Activated T-cell treated with anti-CD3 and anti-CD28 coated beads, Interleukin-2, amount 50 U/mL, for 72 hours (primary cell): ENCODE data around the gene THEM5. TPM values are rescaled to one million over a fixed set of nuclear protein-coding genes. Genes with fewer than 3 reads are reported as not detected.
A peak's percentile ranks its signal among the peaks of the same experiment; 100 is the strongest.

Experiments used
- ATAC-seq, 2 donors: fragments of 150-1000 bp; cut with Tn5 transposase; replicated peaks in 1 of 2; 2 replicates each; pipeline ENCODE4 v1.10.0; 2021; ENCODE audit warnings: moderate library complexity in 2 of 2, mild to moderate bottlenecking in 1 of 2
- DNase-seq, 2 donors: peaks; one replicate each; pipeline ENCODE4 v3.0.0; 2021 to 2022; ENCODE audit warnings: mixed read lengths in 1 of 2
- H3K27ac Mint-ChIP-seq: one replicate; pipeline ENCODE4 v1.8.0; 2022; ENCODE audit warnings: mild to moderate bottlenecking, moderate library complexity, mixed read lengths
- H3K27me3 Mint-ChIP-seq: one replicate; pipeline ENCODE4 v1.8.0; 2022; ENCODE audit warnings: low read depth, mixed read lengths
- H3K36me3 Mint-ChIP-seq, 2 donors: one replicate each; pipeline ENCODE4 v1.8.0; 2022; ENCODE audit warnings: mixed read lengths in 2 of 2, mild to moderate bottlenecking in 1 of 2; ENCODE audit not compliant: insufficient read depth in 2 of 2
- H3K4me1 Mint-ChIP-seq: one replicate; pipeline ENCODE4 v1.8.0; 2022; ENCODE audit warnings: low read depth, mixed read lengths
- H3K4me3 Mint-ChIP-seq, 2 donors: one replicate each; pipeline ENCODE4 v1.8.0; 2022; ENCODE audit warnings: mild to moderate bottlenecking in 2 of 2, mixed read lengths in 2 of 2, moderate library complexity in 2 of 2
- H3K9me3 Mint-ChIP-seq, 2 donors: one replicate each; pipeline ENCODE4 v1.8.0; 2022; ENCODE audit warnings: mixed read lengths in 2 of 2
- total RNA-seq, 2 donors: library from RNA; stranded (reverse); gene quantifications; one replicate each; pipeline ENCODE4 v1.2.3, GENCODE V29; 2022

The THEM5 gene
- total RNA-seq, 2 donors from 2014 or later = 0.25 TPM; not detected in 1

DNA sequence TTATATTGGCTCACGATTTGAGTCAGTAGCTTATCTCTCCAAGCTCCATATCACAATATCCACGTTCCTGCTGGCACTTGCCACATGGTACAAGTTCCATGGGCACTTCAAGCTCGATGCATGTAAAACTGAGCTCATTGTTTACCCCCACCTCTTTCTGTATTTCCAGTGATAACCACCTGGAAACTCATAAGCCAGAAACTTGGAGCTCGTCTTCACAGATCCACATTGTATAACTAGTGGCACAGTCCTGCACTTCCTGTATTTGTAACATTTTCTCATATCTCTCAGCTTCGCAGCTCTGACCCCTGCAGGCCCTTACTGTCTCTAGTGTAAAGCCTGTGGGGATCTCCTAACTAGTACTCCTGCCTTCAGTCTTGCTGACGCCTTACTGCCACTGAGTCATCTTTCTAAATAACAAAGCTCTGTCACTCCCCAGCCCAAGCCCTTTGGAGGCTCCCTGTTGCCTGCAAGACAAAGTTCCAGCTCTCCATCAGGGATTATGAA lies 7.4 kb downstream of the THEM5 start:
- peak; percentile 78 to 83 for ATAC-seq
- Mint-ChIP-seq H3K9me3 (no peaks in the 10 kb centered on the region), H3K4me3 (peak overlapping the region; percentile 63 to 65), H3K4me1 (peaks cover 38% of the 10 kb centered on the region), H3K27ac (peak overlapping the region; percentile 88), H3K27me3 (no peaks in the 10 kb centered on the region), H3K36me3 (peaks cover 9 to 17% of the 10 kb centered on the region in 2 donors)
- peak; percentile 60 to 67 for DNase-seq

DNA sequence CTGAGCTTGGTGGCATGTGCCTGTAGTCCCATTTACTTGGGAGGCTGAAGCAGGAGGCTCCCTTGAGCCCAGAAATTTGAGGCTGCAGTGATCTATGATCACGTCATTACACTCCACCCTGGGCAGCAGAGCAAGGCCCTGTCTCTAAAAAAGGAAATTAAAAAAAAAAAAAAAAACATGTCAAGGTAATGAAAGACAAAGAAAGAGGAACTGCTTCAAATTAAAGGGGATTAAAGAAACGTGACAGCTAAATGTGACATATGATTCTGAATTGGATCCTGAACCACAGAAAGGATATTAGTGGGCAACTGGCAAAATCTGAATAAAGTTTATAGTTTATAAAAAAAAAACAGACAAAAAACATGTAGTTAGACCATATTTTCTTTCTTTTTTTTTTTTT lies 10.1 kb downstream of the THEM5 start:
- H3K36me3 Mint-ChIP-seq = peaks cover 9 to 12% of the 10 kb centered on the region in 2 donors
- DNase-seq (no peak), ATAC-seq (no peak)
- H3K4me1 Mint-ChIP-seq = peaks cover 42% of the 10 kb centered on the region
- no peaks in the 10 kb centered on the region for H3K9me3 Mint-ChIP-seq
- H3K27me3 Mint-ChIP-seq = no peaks in the 10 kb centered on the region
- H3K27ac Mint-ChIP-seq = no peak overlapping the region
- H3K4me3 Mint-ChIP-seq = no peak overlapping the region

DNA sequence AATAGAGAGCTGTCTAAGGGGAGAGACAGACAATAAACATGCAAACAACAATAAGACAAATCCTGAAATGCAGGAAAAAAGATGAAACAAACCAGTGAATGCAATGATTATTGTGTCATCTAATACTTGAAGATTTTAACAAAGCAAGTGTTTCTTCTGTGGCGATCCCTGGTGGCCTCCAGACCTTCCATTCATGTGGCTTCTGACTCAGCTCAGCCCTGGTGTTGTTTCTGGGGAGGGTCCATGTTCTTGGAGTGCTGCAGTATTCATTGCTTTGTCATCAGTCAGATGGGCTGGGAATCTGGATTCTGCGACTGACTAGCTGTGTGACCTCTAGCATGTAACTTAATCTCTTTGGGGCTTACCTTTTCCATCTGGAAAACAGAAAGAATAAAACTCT lies 12.4 kb downstream of the THEM5 start:
- H3K4me1 Mint-ChIP-seq = peaks cover 41% of the 10 kb centered on the region
- peak overlapping the region; percentile 88 to 97 for H3K4me3 Mint-ChIP-seq
- DNase-seq (no peak), ATAC-seq (no peak)
- H3K9me3 Mint-ChIP-seq = no peaks in the 10 kb centered on the region
- H3K27ac Mint-ChIP-seq = peak overlapping the region; percentile 80
- H3K36me3 Mint-ChIP-seq = peaks cover 7 to 10% of the 10 kb centered on the region in 2 donors
- H3K27me3 Mint-ChIP-seq = no peaks in the 10 kb centered on the region

DNA sequence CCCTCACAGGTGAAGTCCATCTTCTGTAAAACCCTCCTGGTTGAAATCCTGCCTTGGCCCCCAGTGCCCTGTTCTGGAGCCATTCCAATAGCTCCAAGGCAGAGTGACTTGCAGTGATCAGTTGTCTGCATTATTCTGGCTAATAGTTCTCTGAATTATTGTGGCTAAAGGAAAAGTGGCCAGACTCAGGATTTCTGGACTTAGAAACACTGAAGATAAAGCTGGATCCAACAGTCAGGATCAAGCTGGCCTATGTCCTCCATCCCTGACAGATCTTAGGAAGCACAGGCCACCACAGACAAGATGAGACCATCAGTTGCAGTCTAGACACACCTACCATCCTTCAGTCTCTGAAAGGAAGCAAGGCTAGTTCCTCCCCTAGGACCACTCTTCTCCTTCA lies 13.1 kb downstream of the THEM5 start:
- no peaks in the 10 kb centered on the region for H3K9me3 Mint-ChIP-seq
- no peaks in the 10 kb centered on the region for H3K27me3 Mint-ChIP-seq
- ATAC-seq (no peak), DNase-seq (no peak)
- H3K36me3 Mint-ChIP-seq = peaks cover 4 to 8% of the 10 kb centered on the region in 2 donors
- peaks cover 35% of the 10 kb centered on the region for H3K4me1 Mint-ChIP-seq
- H3K4me3 Mint-ChIP-seq = peak overlapping the region; percentile 88 to 97
- peak overlapping the region; percentile 80 for H3K27ac Mint-ChIP-seq

DNA sequence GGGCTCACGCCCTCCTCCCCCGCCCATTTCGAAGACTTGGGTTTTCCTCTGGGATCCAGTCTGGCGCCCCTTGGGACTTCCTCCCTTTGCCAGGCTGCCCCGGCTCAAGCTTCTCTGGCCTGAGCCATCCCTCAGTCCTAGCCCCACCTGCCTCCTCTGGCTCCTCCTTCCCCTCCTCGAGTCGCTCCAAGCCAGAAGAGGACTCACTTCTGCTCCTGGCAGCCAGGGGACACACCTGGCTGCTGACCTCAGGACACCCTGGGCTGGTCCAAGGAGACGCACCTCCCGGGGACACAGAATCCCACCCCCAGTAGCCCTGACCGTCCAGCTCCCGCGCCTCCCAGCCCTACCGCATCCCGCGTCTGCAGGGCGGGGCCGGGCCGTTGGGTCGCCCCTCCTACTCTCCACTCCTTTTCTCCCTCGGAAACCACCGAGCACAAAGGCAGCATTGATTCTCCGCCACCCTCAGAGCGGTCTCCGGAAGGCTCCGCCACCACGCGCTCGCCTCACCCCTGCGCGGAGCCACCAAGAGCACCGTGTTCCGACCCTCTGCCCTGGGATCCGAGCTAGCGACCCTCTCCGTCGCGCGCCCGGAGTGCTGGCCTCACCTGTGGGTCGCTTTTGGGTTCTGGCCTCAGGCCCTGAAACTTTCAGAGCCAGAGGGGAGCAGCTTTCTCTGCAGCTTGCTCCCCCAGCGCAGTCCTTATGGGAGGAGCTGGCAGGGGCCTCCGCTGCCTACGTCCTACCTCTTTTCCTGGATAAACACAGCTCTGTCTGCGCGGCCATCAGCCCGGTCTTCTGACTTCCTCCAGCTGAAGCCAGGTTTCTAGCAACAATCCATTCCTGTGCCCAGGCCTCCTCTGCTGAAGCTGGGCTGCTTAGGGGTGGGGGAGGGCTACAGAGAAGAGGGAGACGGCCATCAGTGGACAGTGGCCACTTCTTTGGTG lies 13.8 kb downstream of the THEM5 start, which contains the start of gene C2CD4D:
Gene C2CD4D (minus strand): TSS at position 364 of the 947 bp plus-strand sequence. CDS start 831 bp downstream, outside the sequence.
- H3K9me3 Mint-ChIP-seq = no peaks in the 10 kb centered on the region
- peaks cover 37% of the 10 kb centered on the region for H3K4me1 Mint-ChIP-seq
- H3K27ac Mint-ChIP-seq = peak within 1 kb of the TSS; percentile 80
- H3K27me3 Mint-ChIP-seq = no peaks in the 10 kb centered on the region
- DNase-seq (peak; percentile 78 to 84), ATAC-seq (peak; percentile 74 to 77)
- peak within 1 kb of the TSS; percentile 88 to 97 for H3K4me3 Mint-ChIP-seq
- peaks cover 4 to 6% of the 10 kb centered on the region in 2 donors for H3K36me3 Mint-ChIP-seq

DNA sequence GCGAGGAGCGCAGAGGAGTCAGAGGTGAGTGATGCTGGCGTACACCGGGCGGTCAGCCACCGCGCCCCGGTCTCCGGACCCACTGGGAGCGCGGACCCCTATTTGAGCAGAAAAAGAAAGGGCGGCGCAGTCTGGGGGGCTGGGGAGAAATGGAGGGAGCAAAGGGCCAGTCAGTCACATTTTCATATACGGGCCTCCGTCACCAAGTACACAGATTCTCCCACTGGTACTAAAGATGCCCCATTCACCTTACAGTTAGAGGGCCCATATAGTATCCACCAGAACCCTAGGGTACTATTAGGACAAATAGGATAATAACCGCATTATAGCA lies 14.5 kb downstream of the THEM5 start:
- Mint-ChIP-seq H3K36me3 (peaks cover 4 to 5% of the 10 kb centered on the region in 2 donors), H3K9me3 (no peaks in the 10 kb centered on the region), H3K4me1 (peaks cover 44% of the 10 kb centered on the region), H3K27me3 (no peaks in the 10 kb centered on the region), H3K4me3 (peak overlapping the region; percentile 88 to 97), H3K27ac (peak overlapping the region; percentile 77)
- ATAC-seq = no peak
- DNase-seq = no peak

DNA sequence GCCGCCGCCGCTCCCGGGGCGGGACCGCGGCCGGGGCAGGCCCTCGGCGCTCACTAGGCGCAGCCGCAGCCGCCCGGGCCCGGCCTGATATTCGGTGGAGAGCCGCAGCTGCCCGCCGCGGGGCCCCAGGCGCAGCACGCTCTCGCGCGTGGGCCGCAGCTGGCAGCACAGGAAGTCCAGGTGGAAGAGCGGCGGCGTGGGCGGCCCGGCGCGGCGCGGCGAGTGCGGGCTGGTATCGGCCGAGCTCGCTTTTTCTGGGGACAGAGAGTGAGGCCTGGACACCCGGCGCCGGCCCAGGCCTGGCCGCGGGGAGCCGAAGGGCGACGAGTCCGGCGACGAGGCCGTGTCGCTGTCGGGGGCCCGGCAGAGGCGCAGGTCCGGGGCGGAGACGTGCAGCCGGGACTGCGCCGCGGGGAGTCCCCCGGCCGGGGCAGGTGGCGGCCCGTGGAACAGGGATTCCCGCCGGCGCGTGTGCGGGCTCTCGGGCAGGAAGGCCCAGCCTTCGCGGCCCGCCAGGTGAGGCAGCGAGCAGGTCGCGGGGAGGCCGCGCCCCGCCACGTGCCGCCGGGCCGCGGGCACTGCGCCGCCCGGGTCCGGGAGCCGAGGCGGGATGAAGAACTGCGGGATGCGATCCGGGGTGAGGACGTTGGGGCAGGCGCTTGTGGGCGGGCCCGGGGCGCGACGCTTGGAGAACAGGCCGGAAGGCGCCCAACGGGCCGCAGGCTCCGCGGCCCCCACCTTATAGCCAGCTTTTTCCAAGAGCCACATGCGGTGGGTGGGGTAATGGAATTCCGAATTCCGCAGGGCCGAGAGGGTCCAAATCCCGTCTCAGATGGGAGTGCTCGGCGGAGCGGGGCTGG lies 15.1 kb downstream of the THEM5 start:
- peak; percentile 41 to 42 for ATAC-seq
- no peaks in the 10 kb centered on the region for H3K27me3 Mint-ChIP-seq
- H3K27ac Mint-ChIP-seq = peak overlapping the region; percentile 77
- H3K4me3 Mint-ChIP-seq = peak overlapping the region; percentile 97 to 98
- DNase-seq = peak; percentile 69 to 74
- peaks cover 50% of the 10 kb centered on the region for H3K4me1 Mint-ChIP-seq
- peaks cover 4 to 5% of the 10 kb centered on the region in 2 donors for H3K36me3 Mint-ChIP-seq
- H3K9me3 Mint-ChIP-seq = no peaks in the 10 kb centered on the region

DNA sequence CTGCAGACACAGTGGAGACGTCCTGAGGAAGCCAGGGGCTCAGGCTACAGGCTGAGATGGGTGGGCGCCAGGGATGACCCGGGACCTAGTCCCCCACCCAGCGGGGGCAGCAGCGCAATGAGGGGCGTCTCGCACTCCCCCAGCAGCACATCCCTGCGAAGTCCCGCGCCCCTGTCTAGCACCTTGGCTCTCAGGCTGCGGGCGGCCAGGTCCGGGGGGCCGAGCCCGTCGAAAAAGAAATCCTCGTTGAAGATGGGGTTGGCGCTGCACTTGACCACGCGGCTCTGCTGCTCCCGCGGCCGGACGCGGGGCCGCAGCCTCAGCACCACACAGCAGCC lies 15.7 kb downstream of the THEM5 start:
- DNase-seq = no peak

DNA sequence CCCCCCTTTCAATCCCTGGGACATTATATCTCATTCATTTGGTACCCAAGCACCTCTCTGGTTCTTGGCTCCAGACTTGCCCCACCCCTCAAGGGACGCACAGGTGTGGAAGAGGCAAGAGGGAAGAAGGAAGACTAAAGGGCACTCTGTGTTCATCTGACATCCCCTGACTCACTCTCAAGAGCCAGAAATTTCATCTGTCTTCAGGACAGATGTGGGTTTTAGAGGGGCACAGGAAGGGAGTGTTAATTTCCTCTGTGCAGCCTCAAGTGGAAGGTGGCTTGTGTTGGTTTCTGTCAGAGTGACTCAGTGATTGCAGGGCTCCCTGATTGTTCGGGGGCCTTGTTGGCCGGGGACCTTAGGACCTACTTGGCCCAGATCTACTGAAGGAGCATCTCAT lies 16.3 kb downstream of the THEM5 start:
- peak overlapping the region; percentile 96 for H3K27ac Mint-ChIP-seq
- no peaks in the 10 kb centered on the region for H3K27me3 Mint-ChIP-seq
- DNase-seq (peak in 1 of 2 donors; percentile 54), ATAC-seq (peak; percentile 36 to 54)
- peaks cover 63% of the 10 kb centered on the region for H3K4me1 Mint-ChIP-seq
- peak overlapping the region; percentile 97 to 98 for H3K4me3 Mint-ChIP-seq
- H3K36me3 Mint-ChIP-seq = peaks cover 4 to 5% of the 10 kb centered on the region in 2 donors
- H3K9me3 Mint-ChIP-seq = no peaks in the 10 kb centered on the region

More for the DNA sequence above, 15.7 kb downstream of the THEM5 start:
- H3K36me3 Mint-ChIP-seq = peaks cover 4 to 5% of the 10 kb centered on the region in 2 donors
- ATAC-seq = peak in 1 of 2 donors; percentile 0
- no peaks in the 10 kb centered on the region for H3K27me3 Mint-ChIP-seq
- no peaks in the 10 kb centered on the region for H3K9me3 Mint-ChIP-seq
- peak overlapping the region; percentile 96 for H3K27ac Mint-ChIP-seq
- peaks cover 56% of the 10 kb centered on the region for H3K4me1 Mint-ChIP-seq
- H3K4me3 Mint-ChIP-seq = peak overlapping the region; percentile 97 to 98

DNA sequence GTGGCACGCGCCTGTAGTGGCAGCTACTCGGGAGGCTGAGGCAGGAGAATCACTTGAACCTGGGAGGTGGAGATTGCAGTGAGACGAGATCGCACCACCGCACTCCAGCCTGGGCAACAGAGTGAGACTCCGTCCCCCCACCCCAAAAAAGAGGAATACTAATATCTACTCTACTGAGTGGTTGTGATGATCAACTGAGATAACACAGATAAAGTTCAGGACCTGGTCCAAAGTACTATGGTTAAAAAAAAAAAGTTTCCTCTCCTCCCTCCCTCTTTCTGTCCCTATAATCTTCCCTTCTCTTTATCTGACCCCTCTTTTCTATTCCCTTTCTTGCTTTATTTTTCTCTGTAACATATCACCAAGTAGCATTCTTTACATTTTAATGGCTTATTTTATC lies 17.9 kb downstream of the THEM5 start:
- H3K27ac Mint-ChIP-seq = no peak overlapping the region

DNA sequence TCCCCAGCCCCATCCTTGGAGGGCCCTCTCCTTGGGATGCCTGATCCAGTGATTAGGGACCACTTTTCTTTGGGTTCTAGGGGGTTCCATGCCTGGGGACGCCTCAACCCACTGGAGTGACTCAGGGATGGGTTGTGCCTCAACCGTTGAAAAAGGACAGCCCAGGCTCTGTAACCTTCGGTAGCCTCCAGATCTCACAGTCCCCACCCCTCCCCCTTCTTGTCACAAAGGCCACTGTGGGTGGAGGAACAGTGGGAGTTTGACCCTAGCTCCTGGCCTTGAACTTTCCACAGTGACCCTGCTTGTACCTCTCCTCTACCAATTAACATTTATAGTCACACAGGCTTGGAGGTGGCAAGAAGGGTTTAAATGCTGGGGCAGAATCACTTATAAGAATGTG lies 19.3 kb downstream of the THEM5 start:
- no peak for ATAC-seq
- no peaks in the 10 kb centered on the region for H3K9me3 Mint-ChIP-seq
- peaks cover 74% of the 10 kb centered on the region for H3K4me1 Mint-ChIP-seq
- H3K4me3 Mint-ChIP-seq = no peak overlapping the region
- H3K27ac Mint-ChIP-seq = no peak overlapping the region
- no peaks in the 10 kb centered on the region for H3K36me3 Mint-ChIP-seq
- DNase-seq = no peak
- no peaks in the 10 kb centered on the region for H3K27me3 Mint-ChIP-seq

More for the DNA sequence above, 17.9 kb downstream of the THEM5 start:
- ATAC-seq (no peak), DNase-seq (no peak)
- Mint-ChIP-seq H3K36me3 (peaks cover under 1 to 2% of the 10 kb centered on the region in 2 donors), H3K4me3 (no peak overlapping the region), H3K9me3 (no peaks in the 10 kb centered on the region), H3K27me3 (no peaks in the 10 kb centered on the region), H3K4me1 (peaks cover 74% of the 10 kb centered on the region)

DNA sequence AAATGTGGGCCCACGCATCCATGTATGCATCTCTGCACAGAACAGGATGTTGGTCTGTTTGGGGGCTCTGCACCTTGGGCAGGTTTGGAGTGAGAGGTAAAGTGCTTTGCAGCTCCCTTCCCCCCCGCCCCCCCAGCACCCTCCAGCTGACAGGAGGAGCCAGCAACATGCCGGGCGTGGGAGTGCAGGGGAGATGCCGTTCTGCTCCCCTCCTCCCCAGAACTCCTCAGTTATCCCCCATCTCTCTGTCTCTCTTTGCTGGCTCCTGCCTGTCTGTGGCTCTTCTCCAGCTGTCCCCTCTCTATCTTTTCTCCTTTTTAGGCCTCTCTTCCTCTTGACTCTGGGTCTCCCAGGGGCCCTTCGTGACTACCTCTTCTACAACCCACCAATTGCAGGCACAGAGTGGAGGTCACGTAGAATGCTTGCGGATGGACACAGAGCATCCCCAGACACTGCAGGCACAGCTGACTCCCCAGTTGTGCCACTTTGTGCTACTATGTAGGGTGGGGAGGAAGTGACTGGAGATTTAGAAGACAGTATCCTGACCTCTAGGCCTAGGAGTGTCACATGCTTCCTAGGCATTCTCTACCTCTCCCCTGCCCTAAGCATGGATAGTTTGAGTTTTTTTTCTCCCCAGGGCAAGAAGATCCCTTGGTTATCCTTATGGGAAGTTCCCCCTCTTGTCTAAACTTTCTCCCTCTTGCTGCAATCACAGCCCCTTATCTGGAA lies 20.2 kb downstream of the THEM5 start:
- Mint-ChIP-seq H3K27me3 (no peaks in the 10 kb centered on the region), H3K4me3 (peak overlapping the region; percentile 29 to 71), H3K4me1 (peaks cover 83% of the 10 kb centered on the region), H3K27ac (peak overlapping the region; percentile 2), H3K9me3 (no peaks in the 10 kb centered on the region), H3K36me3 (no peaks in the 10 kb centered on the region)
- ATAC-seq = no peak
- no peak for DNase-seq
